ENCODE results near the gene DIS3L.
"Not testable (repeated sequence)": the region's sequence is repeated elsewhere in the genome, so short reads cannot be mapped to it uniquely, and the experiment has no call there.

Gene DIS3L

GRCh38 chr15:66293419-66294156 lies at the start of gene DIS3L:
TSS of gene DIS3L (plus strand) at chr15:66293568. CDS start at chr15:66293597, 29 bp downstream.
- Histone ChIP-seq H3K4me3 (peak within 1 kb of the TSS; percentile 96), H3K27ac (peak within 1 kb of the TSS; percentile 53 to 93)
- DNase-seq (ENCODE audit: low spot score) = peak; percentile 75
- TF ChIP-seq, protein P1, sequence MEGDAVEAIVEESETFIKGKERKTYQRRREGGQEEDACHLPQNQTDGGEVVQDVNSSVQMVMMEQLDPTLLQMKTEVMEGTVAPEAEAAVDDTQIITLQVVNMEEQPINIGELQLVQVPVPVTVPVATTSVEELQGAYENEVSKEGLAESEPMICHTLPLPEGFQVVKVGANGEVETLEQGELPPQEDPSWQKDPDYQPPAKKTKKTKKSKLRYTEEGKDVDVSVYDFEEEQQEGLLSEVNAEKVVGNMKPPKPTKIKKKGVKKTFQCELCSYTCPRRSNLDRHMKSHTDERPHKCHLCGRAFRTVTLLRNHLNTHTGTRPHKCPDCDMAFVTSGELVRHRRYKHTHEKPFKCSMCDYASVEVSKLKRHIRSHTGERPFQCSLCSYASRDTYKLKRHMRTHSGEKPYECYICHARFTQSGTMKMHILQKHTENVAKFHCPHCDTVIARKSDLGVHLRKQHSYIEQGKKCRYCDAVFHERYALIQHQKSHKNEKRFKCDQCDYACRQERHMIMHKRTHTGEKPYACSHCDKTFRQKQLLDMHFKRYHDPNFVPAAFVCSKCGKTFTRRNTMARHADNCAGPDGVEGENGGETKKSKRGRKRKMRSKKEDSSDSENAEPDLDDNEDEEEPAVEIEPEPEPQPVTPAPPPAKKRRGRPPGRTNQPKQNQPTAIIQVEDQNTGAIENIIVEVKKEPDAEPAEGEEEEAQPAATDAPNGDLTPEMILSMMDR (IDR thresholded peaks at IDR 0.05) = no peak

- not testable (repeated sequence) for DNase-seq (ENCODE audit: low spot score); H3K27ac ChIP-seq; H3K4me3 ChIP-seq
Measured at GRCh38 chr15:66245832-66246231, 47.5 kb upstream of the DIS3L start.

DNA sequence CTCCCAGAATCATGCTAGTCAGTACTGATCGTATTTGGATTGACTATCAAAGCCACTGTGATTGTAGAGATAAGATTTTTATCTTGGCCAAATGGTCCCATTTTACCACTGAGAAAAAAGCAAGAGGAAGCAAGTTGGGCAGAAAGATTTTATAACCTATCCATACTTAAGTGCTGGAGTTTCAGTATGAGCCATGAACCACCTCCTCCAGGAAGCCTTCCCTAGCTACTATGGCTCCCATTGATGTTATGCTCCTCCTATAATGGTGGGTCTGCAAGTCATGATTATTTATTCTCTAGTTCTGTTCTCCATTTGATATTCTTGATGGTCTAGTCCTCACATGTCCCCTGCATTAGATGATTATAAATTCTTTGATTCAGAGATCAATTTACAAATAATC lies 46.4 kb upstream of the DIS3L start:
- H3K27ac ChIP-seq = no peak overlapping the region
- no peak for DNase-seq (ENCODE audit: low spot score)
- TF ChIP-seq, protein P1 (IDR thresholded peaks at IDR 0.05) = no peak
- H3K4me3 ChIP-seq = no peak overlapping the region

GRCh38 chr15:66249605-66250174 lies 43.7 kb upstream of the DIS3L start:
- no peak overlapping the region for H3K27ac ChIP-seq
- TF ChIP-seq, protein P1 (IDR thresholded peaks at IDR 0.05) = no peak
- no peak for DNase-seq (ENCODE audit: low spot score)

DNA sequence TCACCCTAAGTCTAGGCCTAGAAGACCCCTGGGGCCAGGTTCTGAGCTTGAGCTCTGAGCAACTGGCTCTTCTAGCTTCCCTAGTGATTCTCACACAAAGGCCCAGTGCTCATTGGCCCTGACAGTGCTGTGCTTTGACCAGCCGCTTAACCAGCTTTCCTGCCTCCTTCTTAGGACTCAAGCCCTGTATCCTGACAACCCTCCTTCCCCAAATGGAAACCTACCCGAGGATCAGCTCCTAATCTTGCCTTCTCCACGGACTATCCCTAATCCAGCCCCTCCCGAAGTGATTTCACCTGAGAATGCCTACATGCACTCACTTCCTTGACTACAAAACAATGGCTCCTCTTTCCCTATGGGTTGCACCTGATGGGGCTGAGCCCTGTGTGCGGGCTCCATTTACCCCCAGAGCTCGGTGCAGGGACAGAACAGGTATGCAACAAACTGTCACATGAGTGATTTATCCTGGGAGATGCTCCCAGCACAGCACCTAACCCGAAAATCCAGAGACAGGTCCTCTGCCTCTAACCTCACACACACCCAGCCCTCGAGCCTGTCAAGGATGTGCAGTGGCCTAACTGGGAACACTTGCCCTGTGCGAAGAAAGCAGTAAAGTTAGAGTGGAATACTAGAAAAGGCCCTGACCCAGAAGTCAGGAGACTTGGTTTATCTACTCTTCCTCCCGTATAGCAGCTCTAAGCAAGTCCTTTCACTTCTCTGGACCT lies 42.1 kb upstream of the DIS3L start:
- DNase-seq (ENCODE audit: low spot score) = no peak
- Histone ChIP-seq H3K27ac (no peak overlapping the region), H3K4me3 (peak overlapping the region; percentile 79)

More at GRCh38 chr15:66249605-66250174, 43.7 kb upstream of the DIS3L start:
- H3K4me3 ChIP-seq = no peak overlapping the region

GRCh38 chr15:66251790-66252684 lies 41.3 kb upstream of the DIS3L start:
- TF ChIP-seq, protein P1 (IDR thresholded peaks at IDR 0.05) = peak; percentile 57
- no peak overlapping the region for H3K27ac ChIP-seq
- H3K4me3 ChIP-seq = peak overlapping the region; percentile 79
- no peak for DNase-seq (ENCODE audit: low spot score)

More for the DNA sequence above, 42.1 kb upstream of the DIS3L start:
- TF ChIP-seq, protein P1 (IDR thresholded peaks at IDR 0.05) = no peak
